ENCODE results near the gene WDFY2.

- no peak for TF ChIP-seq CTCF (IDR thresholded peaks at IDR 0.05; ENCODE audit: insufficient read depth, low read length, poor library complexity, severe bottlenecking)
- TF ChIP-seq EZH2phosphoT487 (conservative IDR thresholded peaks at IDR 0.05; ENCODE audit: low read length) = no peak
These were observed 114.1 kb downstream of the WDFY2 start for GRCh38 chr13:51698352-51698751.
